SU-DHL-6 (cell line): ENCODE data around the gene GALNT14.

Experiments used
- CTCF ChIP-seq: fragments of 200-600 bp; sonication (generic); IDR thresholded peaks from one replicate; pipeline ENCODE4 v1.5.1; 2017; ENCODE audit warnings: antibody characterized with exemption, mild to moderate bottlenecking, low read length, moderate library complexity; ENCODE audit not compliant: insufficient read depth, poor library complexity, severe bottlenecking
- EZH2phosphoT487 ChIP-seq: fragments of 200-600 bp; sonication (generic), shearing (Covaris generic); conservative IDR thresholded peaks from 2 replicates; pipeline ENCODE4 v1.6.1; 2018; ENCODE audit warnings: mild to moderate bottlenecking, antibody characterized with exemption, low read length, moderate library complexity, mixed read lengths

- TF ChIP-seq CTCF (no peak), EZH2phosphoT487 (no peak)
Measured at GRCh38 chr2:31066551-31066950, 71.7 kb downstream of the GALNT14 start.
